HepG2 (cell line): ENCODE measurements around the gene PSEN1. TPM values are rescaled to one million over a fixed set of nuclear protein-coding genes. Genes with fewer than 3 reads are reported as not detected.

Experiments
- ATAC-seq: fragments of 200-7000 bp; cut with Tn5 transposase; 3 replicates; pipeline ENCODE4 v1.9.1; 2020; ENCODE audit warnings: mild to moderate bottlenecking, moderate library complexity
- BruUV-seq: library from RNA; stranded (reverse); fragments of 400-500 nt; replicated peaks from 2 replicates; lab custom pipeline; 2021; lab: Mats Ljungman, UMichigan
- CTCF ChIA-PET: fragments of 300-600 bp; formaldehyde crosslinking; extraction: SDS; loops from one replicate; lab custom pipeline; 2021; ENCODE audit warnings: low total read pairs, inconsistent platforms, low intra/inter-chr PET ratio; lab: Yijun Ruan, JAX
- POLR2A ChIA-PET: fragments of 350-600 bp; sonication (Branson Sonifier 250); formaldehyde crosslinking; loops from one replicate; lab custom pipeline; 2020; ENCODE audit warnings: antibody characterized with exemption, inconsistent platforms; lab: Yijun Ruan, JAX
- DNase-seq: peaks from one replicate; pipeline ENCODE4 v3.0.0-alpha.2; 2015; ENCODE audit warnings: low spot score
- FAIRE-seq: peaks from 3 replicates; lab custom pipeline; 2011; peaks lifted over from hg19 to GRCh38; lab: Jason Lieb, UNC
- H2AFZ ChIP-seq: one replicate; pipeline ENCODE4 v1.6.1; 2011; ENCODE audit warnings: low read length, inconsistent platforms
- H3K27ac ChIP-seq: fragments of 300-600 bp; 3 replicates; pipeline ENCODE4 v1.8.0; 2011; ENCODE audit warnings: mixed run types, mild to moderate bottlenecking, mixed read lengths, low read length, inconsistent platforms; ENCODE audit not compliant: insufficient read depth; ENCODE audit errors: extremely low read length
- H3K27me3 ChIP-seq, 2 experiments: fragments of 200-600 bp in 1 of 2; 2 replicates in 1 of 2; 3 replicates in 1 of 2; pipeline versions ENCODE4 v1.6.0 to v1.8.0; 2011; ENCODE audit warnings: low read length in 2 of 2, mild to moderate bottlenecking in 2 of 2, moderate library complexity in 2 of 2, inconsistent platforms in 1 of 2; ENCODE audit not compliant: insufficient read depth in 2 of 2, control insufficient read depth in 1 of 2
- H3K36me3 ChIP-seq, 2 experiments: fragments of 200-600 bp in 1 of 2; replicated peaks in 1 of 2; 2 replicates in 1 of 2; 3 replicates in 1 of 2; pipeline versions ENCODE4 v1.5.1 to v1.8.0; 2011; ENCODE audit warnings: low read length in 2 of 2, inconsistent platforms in 1 of 2; ENCODE audit not compliant: insufficient read depth in 2 of 2, control insufficient read depth in 1 of 2
- H3K4me1 ChIP-seq: 2 replicates; pipeline ENCODE4 v1.5.1; 2012; ENCODE audit warnings: low read length, inconsistent platforms; ENCODE audit not compliant: insufficient read depth
- H3K4me2 ChIP-seq: 2 replicates; pipeline ENCODE4 v1.6.0; 2011; ENCODE audit warnings: low read depth, low read length, inconsistent platforms
- H3K4me3 ChIP-seq, 3 experiments: fragments of 200-600 bp in 1 of 3; sonication (generic), shearing (Covaris generic) in 1 of 3; replicated peaks in 1 of 3; 2 replicates each; pipeline ENCODE4 v1.5.1; 2011 to 2016; ENCODE audit warnings: low read length in 3 of 3, inconsistent platforms in 2 of 3, low read depth in 2 of 3, mild to moderate bottlenecking in 2 of 3, control low read depth in 1 of 3, mixed read lengths in 1 of 3; ENCODE audit not compliant: insufficient read depth in 1 of 3
- H3K79me2 ChIP-seq: one replicate; pipeline ENCODE4 v1.6.1; 2011; ENCODE audit warnings: low read length, inconsistent platforms; ENCODE audit not compliant: insufficient read depth
- H3K9ac ChIP-seq: 2 replicates; pipeline ENCODE4 v1.6.0; 2011; ENCODE audit warnings: mild to moderate bottlenecking, low read depth, low read length, inconsistent platforms; ENCODE audit not compliant: insufficient read depth
- H3K9me3 ChIP-seq: 2 replicates; pipeline ENCODE4 v1.5.1; 2012; ENCODE audit warnings: mild to moderate bottlenecking, low read length
- H4K20me1 ChIP-seq: 2 replicates; pipeline ENCODE4 v1.6.0; 2011; ENCODE audit warnings: inconsistent platforms, mild to moderate bottlenecking, low read length, moderate library complexity; ENCODE audit not compliant: insufficient read depth
- ATF7-NPFF ChIP-seq: sonication (generic); formaldehyde crosslinking; IDR thresholded peaks from 2 replicates; pipeline ENCODE4 v1.8.1; 2023; ENCODE audit warnings: mild to moderate bottlenecking, low read depth, missing genetic modification reagents, moderate library complexity
- CBFB ChIP-seq: sonication (generic); formaldehyde crosslinking; IDR thresholded peaks from 2 replicates; pipeline ENCODE4 v1.4.0; 2020; ENCODE audit warnings: missing genetic modification reagents
- CHCHD3 ChIP-seq: sonication (generic); formaldehyde crosslinking; IDR thresholded peaks from 2 replicates; pipeline ENCODE4 v1.8.0; 2022; ENCODE audit warnings: mild to moderate bottlenecking, missing genetic modification reagents, moderate library complexity
- HNRNPUL1 ChIP-seq: fragments of 200-400 bp; formaldehyde crosslinking; IDR thresholded peaks from 2 replicates; pipeline ENCODE4 v1.6.1; 2017; ENCODE audit warnings: low read depth, mild to moderate bottlenecking, low read length, moderate library complexity
- KLF15 ChIP-seq: sonication (generic); formaldehyde crosslinking; IDR thresholded peaks from 2 replicates; pipeline ENCODE4 v1.8.1; 2023; ENCODE audit warnings: borderline replicate concordance, mild to moderate bottlenecking, inconsistent platforms, missing genetic modification reagents, mixed read lengths
- MED1 ChIP-seq: sonication (generic); formaldehyde crosslinking; IDR thresholded peaks from 2 replicates; pipeline ENCODE4 v1.4.0; 2020; ENCODE audit warnings: missing genetic modification reagents
- MEF2D ChIP-seq: sonication (generic); formaldehyde crosslinking; IDR thresholded peaks from 2 replicates; pipeline ENCODE4 v1.5.1; 2020; ENCODE audit warnings: mild to moderate bottlenecking, missing genetic modification reagents
- NFKBIZ ChIP-seq: IDR thresholded peaks from 2 replicates; pipeline ENCODE4 v1.6.1; 2018; ENCODE audit warnings: missing genetic modification reagents, missing compliant biosample characterization
- ZBTB20 ChIP-seq: sonication (generic); formaldehyde crosslinking; IDR thresholded peaks from 2 replicates; pipeline ENCODE4 v1.8.1; 2023; ENCODE audit warnings: missing genetic modification reagents, low read depth, mild to moderate bottlenecking, borderline replicate concordance
- ZBTB3 ChIP-seq: sonication (generic); formaldehyde crosslinking; IDR thresholded peaks from 2 replicates; pipeline ENCODE4 v1.4.0; 2020; ENCODE audit warnings: low read depth, mild to moderate bottlenecking, moderate library complexity, missing genetic modification reagents, borderline replicate concordance
- ZNF142 ChIP-seq: sonication (generic); formaldehyde crosslinking; IDR thresholded peaks from 2 replicates; pipeline ENCODE4 v1.4.0; 2020; ENCODE audit warnings: missing genetic modification reagents
- ZNF350 ChIP-seq: sonication (generic); formaldehyde crosslinking; IDR thresholded peaks from 2 replicates; pipeline ENCODE4 v1.4.0; 2020; ENCODE audit warnings: mild to moderate bottlenecking, low read depth, missing genetic modification reagents, borderline replicate concordance
- ZNF615 ChIP-seq: sonication (generic); formaldehyde crosslinking; IDR thresholded peaks from 2 replicates; pipeline ENCODE4 v1.5.0; 2020; ENCODE audit warnings: mild to moderate bottlenecking, missing genetic modification reagents, borderline replicate concordance
- ZNF619 ChIP-seq: sonication (generic); formaldehyde crosslinking; IDR thresholded peaks from 2 replicates; pipeline ENCODE4 v1.4.0; 2020; ENCODE audit warnings: mild to moderate bottlenecking, missing genetic modification reagents
- ZNF788 ChIP-seq: sonication (generic); formaldehyde crosslinking; IDR thresholded peaks from 2 replicates; pipeline ENCODE4 v1.5.0; 2020; ENCODE audit warnings: mild to moderate bottlenecking, missing genetic modification reagents, borderline replicate concordance
- WGBS: methylation state at CpG from one replicate; pipeline ENCODE4 v1.1.6; 2017; ENCODE audit warnings: low lambda C conversion rate; 5-methylcytosine and 5-hydroxymethylcytosine counted together
- in situ Hi-C: cut with HindIII; loops from 2 replicates; pipeline ENCODE4 v1.10.0; 2017; ENCODE audit warnings: low pct_unique_long_range_greater_than_20kb; ENCODE audit not compliant: extremely low pct_ligation_motif_present
- intact Hi-C: fragments of 100-400 bp; cut with micrococcal nuclease; formaldehyde crosslinking; loops from one replicate; pipeline ENCODE4 v1.10.0; 2022; ENCODE audit not compliant: unreplicated experiment
- polyA plus RNA-seq, 8 experiments: library from polyadenylated mRNA; depleted of rRNA in 3 of 8; stranded (reverse) in 7 of 8; unstranded in 1 of 8; fragments of >200 nt; fragmentation: Illumina TruSeq in 4 of 8; extraction: Trizol in 4 of 8; gene quantifications; 2 replicates each; pipeline versions ENCODE4 v1.2.1 to v1.2.3, GENCODE V29; 2011 to 2016; ENCODE audit warnings: low read depth in 4 of 8, missing spikeins in 1 of 8, mixed read lengths in 1 of 8; ENCODE audit not compliant: insufficient read depth in 1 of 8
- total RNA-seq, 5 experiments: library from RNA; depleted of rRNA; stranded (reverse); fragments of >200 nt; fragmentation: Illumina TruSeq; extraction: Trizol; gene quantifications; 2 replicates each; pipeline ENCODE4 v1.2.3, GENCODE V29; 2016; ENCODE audit warnings: low read depth in 1 of 5

Gene PSEN1
- total and polyA plus RNA-seq, 2 of the 13 experiments (the other 11 are each of a cell fraction or from before 2014, with no cell fraction given) = 12.5 to 26.6 TPM

DNA sequence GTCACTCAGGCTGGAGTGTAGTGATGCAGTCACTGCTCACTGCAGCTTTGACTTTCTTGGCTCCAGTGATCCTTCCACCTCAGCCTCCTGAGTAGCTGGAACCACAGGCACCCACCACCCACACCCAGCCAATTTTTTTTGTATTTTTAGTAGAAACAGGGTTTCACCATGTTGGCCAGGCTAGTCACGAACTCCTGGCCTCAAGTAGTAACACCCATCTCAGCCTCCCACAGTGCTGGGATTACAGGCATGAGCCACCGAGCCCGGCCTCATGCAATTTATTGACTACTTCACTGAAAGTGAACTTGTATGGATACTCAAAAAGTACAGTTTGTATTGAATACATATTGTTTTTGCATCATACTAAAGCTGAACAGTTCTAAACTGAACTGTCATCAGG, 9.1 kb downstream of the PSEN1 start:
- Histone ChIP-seq H4K20me1 (peaks cover 8% of the 10 kb centered on the region; the same call in 1 of the 2 replicates), H3K36me3 (peaks cover 1 to 8% of the 10 kb centered on the region in 2 experiments; a peak in 3 of 5 replicates), H3K27me3 (no peaks in the 10 kb centered on the region), H3K79me2 (peaks cover 45% of the 10 kb centered on the region), H3K4me1 (peaks cover 75% of the 10 kb centered on the region), H3K27ac (no peak overlapping the region), H3K4me2 (no peak overlapping the region), H3K9ac (no peak overlapping the region), H2AFZ (no peak overlapping the region), H3K9me3 (no peaks in the 10 kb centered on the region), H3K4me3 (no peak overlapping the region)
- TF ChIP-seq HNRNPUL1 (no peak), ZBTB20 (CRISPR knock-in tag) (no peak), ZBTB3 (CRISPR knock-in tag) (no peak), CBFB (no peak), CHCHD3 (no peak), MED1 (no peak), MEF2D (CRISPR knock-in tag) (no peak), ZNF615 (no peak), NFKBIZ (CRISPR knock-in tag) (no peak), ATF7-NPFF (CRISPR knock-in tag) (no peak)
- no peak for ATAC-seq
- intact Hi-C loops (no loop called here), in situ Hi-C loops (no loop called here)
- DNase-seq = no peak
- FAIRE-seq = no peak
- CTCF ChIA-PET = no interaction called here
- BruUV-seq = no TSS peak
- WGBS = 100% methylated on average over 3 of the region's 3 CpGs
- POLR2A ChIA-PET = no interaction called here

DNA sequence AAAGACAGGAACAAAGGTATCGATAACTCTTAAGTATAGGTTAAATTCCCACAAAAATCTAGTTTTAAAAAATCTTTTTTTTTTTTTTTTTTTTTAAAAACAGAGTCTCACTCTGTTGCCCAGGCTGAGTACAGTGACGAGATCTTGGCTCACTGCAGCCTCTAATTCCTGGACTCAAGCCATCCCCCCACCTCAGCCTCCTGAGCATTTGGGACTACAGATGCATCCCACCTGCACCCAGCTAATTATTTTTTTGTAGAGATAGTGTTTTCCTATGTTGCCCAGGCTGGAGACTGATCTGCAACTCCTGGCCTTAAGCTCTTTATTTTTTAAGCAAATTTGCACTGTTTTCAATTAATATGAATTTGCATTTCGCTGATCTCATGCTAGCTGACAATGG, 9.8 kb downstream of the PSEN1 start:
- intact Hi-C loops (no loop called here), in situ Hi-C loops (no loop called here)
- peaks cover 8% of the 10 kb centered on the region; the same call in 1 of the 2 replicates for H4K20me1 ChIP-seq
- ChIA-PET CTCF (no interaction called here), POLR2A (no interaction called here)
- BruUV-seq = no TSS peak
- ATAC-seq (no peak), FAIRE-seq (no peak), DNase-seq (no peak)
- H3K27me3 ChIP-seq = no peaks in the 10 kb centered on the region
- no peak overlapping the region for H3K27ac ChIP-seq
- peaks cover 38% of the 10 kb centered on the region for H3K79me2 ChIP-seq
- no peak overlapping the region for H3K4me3 ChIP-seq
- H3K4me2 ChIP-seq = no peak overlapping the region; the same call in 1 of the 2 replicates
- H3K4me1 ChIP-seq = peaks cover 69% of the 10 kb centered on the region
- no peak overlapping the region for H2AFZ ChIP-seq
- no peak overlapping the region for H3K9ac ChIP-seq
- no peaks in the 10 kb centered on the region for H3K9me3 ChIP-seq
- H3K36me3 ChIP-seq = peaks cover 1 to 8% of the 10 kb centered on the region in 2 experiments; a peak in 3 of 5 replicates
- WGBS = 91% methylated on average over 3 of the region's 3 CpGs
- TF ChIP-seq ZNF142 (CRISPR knock-in tag) (no peak), ZNF619 (CRISPR knock-in tag) (no peak), ZNF788 (CRISPR knock-in tag) (no peak), KLF15 (CRISPR knock-in tag) (no peak), ZNF350 (no peak)
